DOHH2 (cell line): ENCODE data around the gene TBL1X.

Source experiments
- H3F3A ChIP-seq: fragments of 200-600 bp; sonication (generic), shearing (Covaris generic); 2 replicates; pipeline ENCODE4 v1.6.0; 2016; ENCODE audit warnings: antibody characterized with exemption, mild to moderate bottlenecking; ENCODE audit not compliant: control insufficient read depth, insufficient read depth
- H3K27ac ChIP-seq: fragments of 200-600 bp; sonication (generic); 2 replicates; pipeline ENCODE4 v1.5.1; 2014; ENCODE audit warnings: low read depth, mild to moderate bottlenecking, low read length, moderate library complexity
- H3K27me3 ChIP-seq: fragments of 200-600 bp; sonication (generic); 2 replicates; pipeline ENCODE4 v1.6.1; 2014; ENCODE audit warnings: mild to moderate bottlenecking, low read length, mixed read lengths; ENCODE audit not compliant: control insufficient read depth
- H3K36me3 ChIP-seq: fragments of 200-600 bp; sonication (generic); 2 replicates; pipeline ENCODE4 v1.6.1; 2014; ENCODE audit warnings: mild to moderate bottlenecking, low read length, moderate library complexity, mixed read lengths; ENCODE audit not compliant: control insufficient read depth
- H3K4me1 ChIP-seq: fragments of 200-600 bp; sonication (generic); 2 replicates; pipeline ENCODE4 v1.6.1; 2014; ENCODE audit warnings: mild to moderate bottlenecking, low read length, mixed read lengths; ENCODE audit not compliant: control insufficient read depth
- H3K4me2 ChIP-seq: fragments of 200-600 bp; sonication (generic); 2 replicates; pipeline ENCODE4 v1.6.0; 2014; ENCODE audit warnings: mild to moderate bottlenecking, low read length, moderate library complexity
- H3K4me3 ChIP-seq: fragments of 200-600 bp; sonication (generic); 2 replicates; pipeline ENCODE4 v1.5.1; 2014; ENCODE audit warnings: mild to moderate bottlenecking, low read length, mixed read lengths
- H3K79me2 ChIP-seq: fragments of 200-600 bp; sonication (generic); 2 replicates; pipeline ENCODE4 v1.6.1; 2014; ENCODE audit warnings: mild to moderate bottlenecking, low read length, mixed read lengths; ENCODE audit not compliant: control insufficient read depth
- H3K9me2 ChIP-seq: fragments of 200-600 bp; sonication (generic); replicated peaks from 2 replicates; pipeline ENCODE4 v1.6.1; 2014; ENCODE audit warnings: mild to moderate bottlenecking, low read length, mixed read lengths; ENCODE audit not compliant: control insufficient read depth
- H3K9me3 ChIP-seq: fragments of 200-600 bp; sonication (generic); 2 replicates; pipeline ENCODE4 v1.6.1; 2014; ENCODE audit warnings: antibody characterized with exemption, low read length, mixed read lengths; ENCODE audit not compliant: control insufficient read depth, insufficient read depth
- H4K20me1 ChIP-seq: fragments of 200-600 bp; sonication (generic); 2 replicates; pipeline ENCODE4 v1.6.0; 2014; ENCODE audit warnings: low read depth, mild to moderate bottlenecking, antibody characterized with exemption, low read length, moderate library complexity; ENCODE audit not compliant: control insufficient read depth, insufficient read depth
- EZH2phosphoT487 ChIP-seq: fragments of 200-600 bp; sonication (generic); IDR thresholded peaks from 2 replicates; pipeline ENCODE4 v1.6.1; 2017; ENCODE audit warnings: borderline replicate concordance, mild to moderate bottlenecking, antibody characterized with exemption, low read length, moderate library complexity, mixed read lengths
- TF ChIP-seq, protein P1 (sequence below): fragments of 200-600 bp; sonication (generic); IDR thresholded peaks from one replicate; pipeline ENCODE4 v1.5.1; 2014; ENCODE audit warnings: antibody characterized with exemption, mild to moderate bottlenecking, low read depth, low read length; ENCODE audit not compliant: poor library complexity, severe bottlenecking

TBL1X gene

DNA sequence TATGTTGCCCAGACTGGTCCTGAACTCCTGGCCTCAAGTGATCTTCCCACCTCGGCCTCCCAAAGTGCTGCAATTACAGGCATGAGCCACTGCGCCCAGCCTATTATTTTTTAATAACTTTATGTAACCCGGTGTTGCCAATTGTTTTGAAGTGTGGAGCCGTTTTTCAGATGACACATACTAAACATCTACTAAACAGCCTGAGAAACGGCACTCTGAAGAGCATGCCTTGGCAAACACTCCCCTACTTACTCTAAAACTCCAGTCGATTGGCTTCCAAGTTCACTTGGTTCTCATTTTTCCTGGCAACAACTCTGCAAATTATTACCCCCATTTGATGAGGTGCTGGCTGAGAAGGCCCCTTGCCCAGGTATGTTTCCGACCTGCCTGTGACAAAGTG is 169.7 kb downstream of the TBL1X start:
- H3F3A ChIP-seq = no peaks in the 10 kb centered on the region

DNA sequence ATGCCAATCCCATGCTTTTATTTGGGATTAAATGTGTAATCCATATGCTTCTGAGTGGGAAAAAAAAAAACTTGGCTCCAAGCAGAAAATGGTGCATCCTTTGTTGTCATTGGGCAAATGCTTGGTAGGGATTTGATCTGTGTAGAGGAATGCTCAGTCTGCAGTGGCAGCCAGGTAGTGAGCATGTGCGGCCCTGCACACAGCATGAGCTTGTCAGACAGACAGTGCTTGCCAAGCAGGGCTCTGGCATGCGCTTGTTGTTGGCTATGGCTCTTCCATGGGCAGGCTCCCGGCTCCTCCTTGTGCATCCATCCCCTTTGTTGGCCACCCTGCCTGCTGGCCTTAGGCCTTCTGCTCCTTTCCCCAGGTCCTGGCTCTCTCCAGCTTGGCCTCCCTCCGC is 170.5 kb downstream of the TBL1X start:
- H3K36me3 ChIP-seq = no peaks in the 10 kb centered on the region
- H3K27me3 ChIP-seq = no peaks in the 10 kb centered on the region
- H3K9me3 ChIP-seq = no peaks in the 10 kb centered on the region
- no peaks in the 10 kb centered on the region for H3F3A ChIP-seq
- no peak overlapping the region for H3K4me3 ChIP-seq
- H3K4me1 ChIP-seq = no peaks in the 10 kb centered on the region
- H3K9me2 ChIP-seq = no peaks in the 10 kb centered on the region
- TF ChIP-seq, protein P1, sequence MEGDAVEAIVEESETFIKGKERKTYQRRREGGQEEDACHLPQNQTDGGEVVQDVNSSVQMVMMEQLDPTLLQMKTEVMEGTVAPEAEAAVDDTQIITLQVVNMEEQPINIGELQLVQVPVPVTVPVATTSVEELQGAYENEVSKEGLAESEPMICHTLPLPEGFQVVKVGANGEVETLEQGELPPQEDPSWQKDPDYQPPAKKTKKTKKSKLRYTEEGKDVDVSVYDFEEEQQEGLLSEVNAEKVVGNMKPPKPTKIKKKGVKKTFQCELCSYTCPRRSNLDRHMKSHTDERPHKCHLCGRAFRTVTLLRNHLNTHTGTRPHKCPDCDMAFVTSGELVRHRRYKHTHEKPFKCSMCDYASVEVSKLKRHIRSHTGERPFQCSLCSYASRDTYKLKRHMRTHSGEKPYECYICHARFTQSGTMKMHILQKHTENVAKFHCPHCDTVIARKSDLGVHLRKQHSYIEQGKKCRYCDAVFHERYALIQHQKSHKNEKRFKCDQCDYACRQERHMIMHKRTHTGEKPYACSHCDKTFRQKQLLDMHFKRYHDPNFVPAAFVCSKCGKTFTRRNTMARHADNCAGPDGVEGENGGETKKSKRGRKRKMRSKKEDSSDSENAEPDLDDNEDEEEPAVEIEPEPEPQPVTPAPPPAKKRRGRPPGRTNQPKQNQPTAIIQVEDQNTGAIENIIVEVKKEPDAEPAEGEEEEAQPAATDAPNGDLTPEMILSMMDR = no peak
- H3K4me2 ChIP-seq = no peak overlapping the region
- H3K79me2 ChIP-seq = no peaks in the 10 kb centered on the region
- H3K27ac ChIP-seq = no peak overlapping the region
- no peaks in the 10 kb centered on the region for H4K20me1 ChIP-seq

More for the DNA sequence above, 169.7 kb downstream of the TBL1X start:
- Histone ChIP-seq H3K9me2 (no peaks in the 10 kb centered on the region), H3K79me2 (no peaks in the 10 kb centered on the region), H3K4me2 (no peak overlapping the region), H3K27ac (no peak overlapping the region), H3K9me3 (no peaks in the 10 kb centered on the region), H3K27me3 (no peaks in the 10 kb centered on the region), H3K4me3 (no peak overlapping the region), H4K20me1 (no peaks in the 10 kb centered on the region), H3K4me1 (no peaks in the 10 kb centered on the region), H3K36me3 (no peaks in the 10 kb centered on the region)
- no peak for TF ChIP-seq EZH2phosphoT487
- TF ChIP-seq, protein P1 = no peak

DNA sequence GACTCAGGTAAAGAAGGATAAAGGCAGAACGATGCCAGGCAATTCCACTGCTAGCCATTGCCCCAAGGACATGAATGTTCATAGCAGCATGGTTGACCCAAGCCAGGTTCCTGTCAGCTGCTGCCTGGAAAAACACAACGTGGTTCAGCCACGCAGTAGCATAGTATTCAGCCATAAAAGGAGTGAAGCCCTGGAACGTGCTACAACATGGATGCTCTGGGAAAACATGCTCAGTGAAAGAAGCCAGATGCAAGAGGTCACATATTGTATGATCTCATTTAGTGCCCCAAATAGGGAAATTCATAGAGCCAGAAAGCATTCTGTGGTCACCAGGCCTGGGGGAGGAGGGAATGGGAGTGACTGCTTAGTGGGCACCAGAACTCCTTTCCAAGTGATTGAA is 170.9 kb downstream of the TBL1X start:
- Histone ChIP-seq H3F3A (no peaks in the 10 kb centered on the region), H3K9me3 (no peaks in the 10 kb centered on the region), H4K20me1 (no peaks in the 10 kb centered on the region), H3K9me2 (no peaks in the 10 kb centered on the region), H3K79me2 (no peaks in the 10 kb centered on the region), H3K4me2 (no peak overlapping the region), H3K4me1 (no peaks in the 10 kb centered on the region), H3K36me3 (no peaks in the 10 kb centered on the region), H3K27me3 (no peaks in the 10 kb centered on the region), H3K27ac (no peak overlapping the region), H3K4me3 (no peak overlapping the region)
- TF ChIP-seq EZH2phosphoT487 = no peak
- TF ChIP-seq, protein P1 = no peak

DNA sequence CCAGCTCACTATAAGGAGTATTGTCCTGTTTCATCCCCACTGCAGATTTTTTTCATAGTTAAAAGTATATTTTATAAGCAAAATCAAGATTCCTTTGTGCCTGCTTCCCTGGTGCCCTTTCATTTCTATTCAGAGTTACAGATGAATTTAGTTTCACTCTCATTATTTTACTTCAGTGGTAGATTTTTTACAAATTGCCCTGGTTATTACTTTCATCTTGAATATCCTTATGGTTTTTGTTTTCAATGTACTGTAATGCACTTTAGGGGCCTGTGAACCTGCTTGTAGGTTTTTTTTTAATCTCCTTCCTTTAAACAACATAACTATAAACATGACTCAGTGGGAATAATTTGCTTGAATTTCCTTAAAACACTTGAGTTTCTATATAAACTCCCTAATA is 174.0 kb downstream of the TBL1X start:
- H3F3A ChIP-seq = no peaks in the 10 kb centered on the region
- no peaks in the 10 kb centered on the region for H3K4me1 ChIP-seq
- no peak overlapping the region for H3K4me3 ChIP-seq
- H3K27me3 ChIP-seq = no peaks in the 10 kb centered on the region
- no peaks in the 10 kb centered on the region for H3K79me2 ChIP-seq
- no peaks in the 10 kb centered on the region for H3K9me3 ChIP-seq
- H3K4me2 ChIP-seq = no peak overlapping the region
- H3K9me2 ChIP-seq = no peaks in the 10 kb centered on the region
- no peaks in the 10 kb centered on the region for H4K20me1 ChIP-seq
- no peaks in the 10 kb centered on the region for H3K36me3 ChIP-seq
- H3K27ac ChIP-seq = no peak overlapping the region
- TF ChIP-seq, protein P1 = no peak
- TF ChIP-seq EZH2phosphoT487 = no peak
